Erythroblast (primary cell): ENCODE measurements around the gene ZBTB34.

ENCODE experiments used
- GATA1 ChIP-seq: IDR thresholded peaks from 2 replicates; pipeline ENCODE4 v1.6.1; 2011; ENCODE audit warnings: low read depth, mild to moderate bottlenecking, control low read depth, low read length, moderate library complexity
- POLR2A ChIP-seq: IDR thresholded peaks from 2 replicates; pipeline ENCODE4 v1.6.1; 2011; ENCODE audit warnings: mild to moderate bottlenecking, low read length

DNA sequence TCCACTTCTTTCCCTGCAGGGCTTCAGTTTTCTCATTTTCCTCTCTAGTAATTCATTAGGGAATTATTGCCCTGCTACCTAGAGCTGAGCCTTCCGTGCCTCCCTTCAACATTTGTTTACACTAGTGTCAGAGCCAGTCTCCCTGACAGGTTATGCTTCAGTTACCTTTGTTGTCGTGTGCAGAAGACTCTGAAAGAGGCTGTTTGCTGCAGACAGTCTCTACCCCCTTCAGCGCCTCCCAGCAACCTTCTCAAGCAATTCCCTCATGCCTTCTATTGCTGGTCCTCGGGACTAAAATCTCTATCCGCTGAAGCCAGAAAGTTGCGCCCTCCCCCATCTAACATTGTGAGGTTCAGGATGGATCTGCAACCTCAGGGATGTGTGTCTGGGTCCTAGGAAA lies 67.0 kb downstream of the ZBTB34 start:
- TF ChIP-seq POLR2A: no peak
- TF ChIP-seq GATA1: no peak
